GM18951 (cell line): Measurements from ENCODE around the gene CETN2.

Source experiments
- POLR2A ChIP-seq: IDR thresholded peaks from 4 replicates; pipeline ENCODE4 v1.6.1; 2011; ENCODE audit warnings: mild to moderate bottlenecking; ENCODE audit not compliant: insufficient read length, insufficient read depth; ENCODE audit errors: extremely low read depth
- in situ Hi-C: fragments of 300-500 bp; cut with MboI; formaldehyde crosslinking; loops from one replicate; pipeline ENCODE4 v1.12.0; 2022; ENCODE audit warnings: low sequenced_read_pairs, mixed read lengths, inconsistent platforms; ENCODE audit not compliant: unreplicated experiment

CETN2 gene

DNA sequence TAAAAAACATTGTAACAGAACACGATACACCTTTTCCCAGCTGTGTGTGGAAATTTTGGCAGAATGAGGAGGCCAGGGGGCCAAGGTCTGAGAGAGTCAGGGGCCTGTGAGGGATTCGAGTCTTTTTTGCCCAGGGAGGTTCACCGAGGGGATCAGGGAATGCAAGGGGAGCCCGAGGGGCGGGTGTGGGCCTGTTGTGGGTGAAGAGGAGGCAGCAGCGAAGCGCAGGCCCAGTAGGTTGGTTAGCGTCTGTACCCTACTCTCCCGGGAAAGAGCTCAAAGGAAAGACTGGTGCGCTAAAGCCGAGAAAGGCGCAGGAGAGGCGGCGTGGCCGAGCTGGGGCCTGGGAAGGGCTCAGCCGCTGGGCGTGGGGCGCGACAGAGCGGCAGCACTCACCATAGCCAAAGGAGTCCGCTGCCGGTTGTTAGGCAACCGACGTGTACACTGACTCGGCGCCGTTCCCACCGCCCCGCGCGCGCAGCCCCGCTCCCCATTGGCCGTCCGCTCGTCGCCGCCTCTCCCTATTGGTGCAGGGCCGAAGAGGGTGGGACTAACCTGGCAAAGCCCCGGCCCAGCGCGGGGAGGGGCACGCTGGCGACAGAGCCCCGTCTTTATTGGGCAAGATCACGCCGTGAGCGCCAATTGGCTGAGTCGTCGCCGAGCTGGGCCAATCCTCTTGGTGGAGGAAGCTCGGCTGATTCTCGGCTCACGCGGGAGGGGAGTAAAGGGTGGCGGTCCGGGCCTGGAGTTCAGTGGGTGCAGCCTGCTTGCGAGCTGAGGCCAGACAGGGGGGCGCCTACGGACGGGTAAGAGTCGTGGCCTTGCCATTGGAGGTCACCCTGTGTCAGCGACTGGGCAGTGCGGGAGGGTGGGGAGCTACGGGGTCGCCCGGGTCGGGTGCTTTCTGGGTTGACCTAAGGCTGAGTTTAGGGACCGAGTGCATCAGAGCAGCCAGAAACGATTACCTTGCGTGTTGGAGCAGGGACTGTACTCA is at the start of gene CETN2, which contains the start of gene NSDHL:
Gene CETN2 (minus strand): TSS at position 446 of the 994 bp plus-strand sequence. CDS start 47 bp downstream, at position 399.
Gene NSDHL (plus strand): TSS at position 752 of the 994 bp plus-strand sequence. CDS start 15,262 bp downstream, outside the sequence.
- in situ Hi-C loops = no loop called here

DNA sequence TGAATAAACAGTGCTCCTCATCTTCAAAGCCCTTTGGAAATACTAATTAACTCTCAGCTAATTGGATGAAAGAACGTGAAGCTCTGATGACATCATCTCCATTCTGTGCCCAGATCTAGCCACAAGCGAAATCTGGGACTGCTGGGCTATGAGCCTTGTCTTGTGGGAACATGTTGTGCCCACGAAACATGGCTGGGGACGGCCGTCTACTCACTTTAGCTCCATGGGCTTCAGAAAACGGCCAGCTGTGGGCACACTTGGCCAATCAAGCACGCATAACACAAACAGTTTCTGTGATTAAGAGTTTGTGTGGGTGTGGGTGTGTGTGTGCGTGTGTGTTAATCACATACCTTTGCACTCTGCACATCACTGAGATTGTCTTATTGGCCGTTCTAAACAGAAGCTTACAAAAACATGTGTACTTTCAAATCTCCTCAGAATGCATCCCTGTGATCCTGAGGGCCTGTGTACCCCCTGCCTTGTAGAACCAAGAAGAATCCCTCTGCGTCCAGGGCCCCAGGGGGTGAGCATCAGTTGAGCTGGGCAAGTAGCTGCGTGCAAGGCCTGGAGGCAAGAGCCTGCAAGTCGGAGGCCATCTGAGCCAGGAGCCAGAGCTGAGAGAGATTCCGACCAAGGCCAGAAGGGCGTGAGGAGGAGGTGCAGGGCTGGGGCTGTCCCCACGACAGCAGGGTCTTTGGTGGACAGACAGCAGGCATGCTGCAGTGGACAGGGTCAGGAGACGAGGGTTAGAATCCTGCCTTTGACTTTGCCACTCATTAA is 48.6 kb upstream of the CETN2 start:
- TF ChIP-seq POLR2A = no peak
- in situ Hi-C loops = no loop called here

More for the DNA sequence above, at the start of gene CETN2, which contains the start of gene NSDHL:
- peak; percentile 71 for TF ChIP-seq POLR2A

DNA sequence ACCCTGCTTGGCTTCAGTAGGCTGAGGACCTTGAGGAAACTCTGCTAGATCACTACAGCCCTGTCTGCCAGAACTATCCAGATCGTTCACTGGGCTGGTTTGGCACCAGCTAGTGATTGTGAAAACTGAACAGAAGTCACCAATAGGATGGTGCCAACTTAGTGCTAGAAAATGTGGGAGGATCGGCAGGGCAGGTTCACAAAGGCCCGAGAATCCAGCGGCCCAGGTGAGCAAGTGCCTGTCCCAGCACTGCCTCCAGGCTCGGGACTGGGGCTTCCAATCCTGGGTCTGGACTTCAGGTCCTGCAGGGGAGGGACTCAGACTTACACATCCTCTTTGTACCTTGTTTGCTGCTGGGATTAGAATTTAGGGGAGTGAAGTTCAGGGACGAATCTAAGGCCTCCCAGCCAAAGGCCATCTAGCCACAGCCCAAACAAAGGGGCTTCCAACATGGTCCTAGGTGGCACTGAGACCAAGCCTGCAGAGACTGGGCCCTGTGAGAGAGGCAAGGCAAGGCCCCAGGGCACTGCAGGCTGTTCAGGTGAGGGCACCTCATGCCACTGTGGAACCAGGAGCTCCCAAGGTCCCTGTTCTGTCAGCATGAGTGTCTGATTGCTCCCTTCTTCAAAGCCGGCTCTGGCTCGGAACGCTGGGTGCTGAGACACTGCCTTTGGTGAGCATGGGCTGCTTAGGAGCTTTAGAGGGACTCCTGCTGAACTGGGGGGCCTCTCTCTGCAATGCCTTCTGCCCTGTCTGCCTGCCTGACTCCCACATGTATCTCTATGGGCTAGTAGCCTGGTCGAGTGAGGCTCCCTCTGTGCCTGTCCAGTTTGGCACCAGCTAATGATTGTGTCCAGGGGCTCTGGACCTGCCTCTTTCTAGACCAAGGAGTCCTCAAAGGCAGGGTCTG is 46.6 kb upstream of the CETN2 start:
- TF ChIP-seq POLR2A = no peak
- in situ Hi-C loops = no loop called here

DNA sequence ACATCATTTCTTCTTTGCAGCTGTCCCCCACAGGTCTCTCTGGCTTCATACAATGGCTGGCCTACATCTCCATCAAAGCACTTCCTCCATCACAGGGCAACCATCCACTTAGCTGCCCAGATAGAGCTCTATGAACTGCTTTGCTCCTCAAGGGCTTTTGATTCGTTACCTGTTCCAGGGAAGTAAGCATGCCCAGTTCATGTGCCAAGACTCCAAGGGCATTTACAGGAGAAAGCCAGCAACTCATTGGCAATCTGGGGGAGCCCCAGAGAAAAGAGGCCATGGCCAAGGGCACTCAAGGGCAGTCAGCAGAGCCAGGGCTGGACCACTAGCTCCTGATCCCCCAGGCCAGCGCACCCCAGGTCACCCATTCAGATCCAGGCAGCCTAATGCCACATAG is 42.8 kb upstream of the CETN2 start:
- TF ChIP-seq POLR2A = no peak
- in situ Hi-C loops = no loop called here

DNA sequence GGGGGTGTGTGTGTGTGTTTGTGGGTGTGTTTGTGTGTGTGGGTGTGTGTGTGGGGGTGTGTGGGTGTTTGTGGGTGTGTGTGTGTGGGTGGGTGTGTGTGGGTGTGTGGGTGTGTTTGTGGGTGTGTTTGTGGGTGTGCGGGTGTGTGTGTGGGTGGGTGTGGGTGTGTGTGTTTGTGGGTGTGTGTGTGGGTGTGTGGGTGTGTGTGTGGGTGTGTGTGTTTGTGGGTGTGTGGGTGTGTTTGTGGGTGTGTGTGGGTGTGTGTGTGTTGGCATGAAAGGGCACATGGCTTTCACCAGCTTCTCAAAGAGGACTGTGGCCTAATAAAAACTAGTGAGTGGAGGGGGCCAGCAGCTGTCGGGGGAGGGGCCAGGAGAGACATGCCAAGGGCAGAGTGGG is 42.0 kb upstream of the CETN2 start:
- TF ChIP-seq POLR2A = no peak
- in situ Hi-C loops = no loop called here

DNA sequence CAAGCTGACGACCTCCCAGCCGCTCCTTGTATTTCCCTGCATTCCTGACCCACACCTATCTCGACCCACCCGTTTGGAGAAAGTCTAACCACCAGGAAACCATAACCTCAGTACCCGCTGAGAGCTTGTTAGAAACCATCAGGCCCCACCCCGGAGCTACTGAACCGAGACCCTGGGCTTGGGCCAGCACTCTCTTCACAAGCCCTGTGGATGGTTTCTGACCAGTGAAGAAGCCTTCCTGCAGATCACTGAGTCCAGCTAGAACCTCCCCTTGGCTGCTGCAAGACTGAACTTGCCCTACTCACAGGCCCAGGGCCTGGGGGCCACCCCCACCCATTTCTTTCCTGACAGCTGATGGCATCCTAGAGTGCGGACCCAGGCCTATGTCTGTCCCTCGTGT is 40.7 kb upstream of the CETN2 start:
- no peak for TF ChIP-seq POLR2A

DNA sequence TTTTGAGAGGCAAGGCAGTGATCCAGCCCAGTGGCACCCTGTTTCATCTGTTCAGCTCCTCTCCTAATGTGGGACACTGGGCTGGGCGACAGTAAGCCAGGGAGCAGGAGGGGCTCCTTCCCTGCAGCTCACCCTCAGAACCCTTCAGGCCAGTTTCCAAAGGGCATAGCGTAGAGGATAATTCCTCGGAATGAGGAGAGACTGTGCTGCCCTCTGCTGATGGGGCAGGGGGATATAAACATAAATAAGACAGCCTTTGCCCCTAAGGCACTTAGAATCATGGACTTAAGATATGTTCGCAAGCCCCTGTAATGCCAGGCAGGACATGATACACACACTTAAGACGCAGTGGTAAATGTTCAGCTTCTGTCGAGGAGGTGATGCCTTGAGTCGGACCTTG is 39.4 kb upstream of the CETN2 start:
- TF ChIP-seq POLR2A = no peak
- in situ Hi-C loops = no loop called here

More for the DNA sequence above, 40.7 kb upstream of the CETN2 start:
- in situ Hi-C loops = no loop called here

DNA sequence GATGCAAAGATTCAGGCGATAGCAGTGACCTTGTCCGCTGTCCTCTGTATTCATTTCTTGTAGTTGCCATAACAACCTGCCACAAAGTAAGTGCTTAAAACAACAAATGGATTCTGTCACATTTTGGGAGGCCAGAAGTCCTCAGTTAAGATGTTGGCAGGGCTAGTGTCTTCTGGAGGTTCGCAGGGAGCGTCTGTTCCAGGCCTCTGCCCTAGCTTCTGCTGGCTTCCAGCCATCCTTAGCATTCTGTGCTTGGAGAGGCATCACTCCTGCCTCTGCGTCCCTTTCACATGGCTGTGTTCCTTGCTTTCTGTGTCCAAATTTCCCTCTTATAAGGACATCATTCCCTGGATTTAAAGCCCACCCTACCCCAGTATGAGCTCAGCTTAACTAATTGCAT is 35.8 kb upstream of the CETN2 start:
- TF ChIP-seq POLR2A = no peak
- in situ Hi-C loops = no loop called here

DNA sequence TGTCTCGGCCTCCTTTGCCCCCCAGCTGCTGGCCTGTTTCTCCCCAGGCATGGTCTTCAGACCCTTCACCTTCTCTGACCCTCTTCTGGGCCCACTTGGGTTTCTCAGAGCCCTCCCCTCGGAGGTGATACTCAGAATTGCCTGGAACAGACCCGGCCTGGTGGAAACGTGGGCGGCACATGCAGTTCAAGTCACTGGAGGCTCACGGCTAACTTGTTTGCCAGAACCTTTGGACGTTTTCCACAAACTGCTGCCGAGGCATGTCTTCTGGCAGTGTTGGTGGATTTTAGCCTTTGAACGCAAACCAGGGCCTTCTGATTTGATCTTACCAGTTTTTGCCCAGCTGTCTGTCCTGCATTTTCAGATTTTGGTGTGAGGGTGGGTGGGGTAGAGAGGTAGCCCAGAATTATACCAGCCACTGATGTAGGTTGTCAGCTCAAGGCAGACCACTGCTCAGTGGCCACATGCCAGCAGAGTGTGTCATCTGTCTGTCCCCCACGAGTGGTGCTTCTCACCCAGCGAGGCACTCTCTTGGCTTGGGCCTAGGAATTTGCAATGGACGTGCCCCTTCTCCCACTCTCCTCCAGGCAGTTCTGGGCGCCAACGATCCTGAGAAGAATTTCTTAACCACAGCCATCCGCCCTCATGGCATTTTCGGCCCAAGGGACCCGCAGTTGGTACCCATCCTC is 34.8 kb upstream of the CETN2 start:
- in situ Hi-C loops = no loop called here
- no peak for TF ChIP-seq POLR2A

DNA sequence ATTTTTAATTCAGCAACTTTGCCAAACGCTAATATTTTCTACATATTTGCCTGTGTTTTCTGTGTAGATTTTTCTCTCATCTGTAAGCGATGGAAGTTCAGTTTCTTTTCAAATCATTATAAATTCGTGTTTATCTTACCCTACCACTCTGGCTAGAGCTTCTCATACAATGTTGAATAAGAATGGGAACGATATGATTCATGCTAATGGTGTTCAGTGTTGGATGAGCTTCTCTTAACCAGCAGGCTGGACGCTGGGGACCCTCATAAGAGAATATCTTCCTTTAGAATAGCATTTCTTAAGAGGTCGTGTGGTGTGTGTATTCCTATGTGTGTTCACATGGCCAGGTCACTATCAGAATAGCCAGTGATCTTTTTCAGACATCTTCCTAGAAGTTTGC is 31.3 kb upstream of the CETN2 start:
- TF ChIP-seq POLR2A = no peak
- in situ Hi-C loops = no loop called here

DNA sequence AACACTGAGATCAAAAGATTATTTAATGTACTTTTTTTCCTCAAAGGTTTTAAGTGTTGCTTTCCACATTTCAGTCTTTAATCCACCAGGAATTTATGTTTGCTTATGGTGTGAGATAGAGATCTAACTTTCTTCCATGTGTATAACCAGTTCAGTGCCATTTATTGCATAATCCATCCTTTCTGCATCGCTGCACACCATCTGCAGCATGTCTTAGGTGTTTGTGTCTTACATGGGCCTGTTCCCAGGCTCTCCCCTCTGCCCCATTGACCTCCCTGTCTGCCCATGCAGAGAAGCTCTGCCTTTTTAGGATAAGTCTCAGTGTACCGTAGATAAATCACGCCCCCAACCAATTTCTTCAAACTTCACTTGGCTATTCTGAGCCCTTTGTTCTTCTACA is 30.6 kb upstream of the CETN2 start:
- in situ Hi-C loops = no loop called here
- TF ChIP-seq POLR2A = no peak

DNA sequence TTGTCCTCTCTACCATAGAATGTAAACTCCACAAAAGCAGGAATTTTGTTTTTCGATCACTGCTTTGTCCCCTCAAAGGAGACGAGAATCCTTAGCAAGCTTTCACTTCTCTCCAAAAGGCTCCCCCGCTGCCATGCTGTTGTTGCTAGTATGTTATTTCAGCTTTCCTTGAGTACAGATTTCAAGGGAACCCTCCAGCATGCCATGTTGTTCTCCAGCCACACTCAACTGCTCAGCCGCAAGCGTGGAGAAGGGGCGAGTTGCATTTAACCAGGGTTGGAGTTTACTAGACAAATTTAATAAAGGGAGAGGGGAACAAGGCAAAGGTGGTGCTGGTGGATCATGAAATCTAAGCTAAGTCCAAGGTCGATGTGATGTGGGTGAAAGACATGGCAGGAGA is 23.4 kb upstream of the CETN2 start:
- TF ChIP-seq POLR2A = no peak
- in situ Hi-C loops = no loop called here

DNA sequence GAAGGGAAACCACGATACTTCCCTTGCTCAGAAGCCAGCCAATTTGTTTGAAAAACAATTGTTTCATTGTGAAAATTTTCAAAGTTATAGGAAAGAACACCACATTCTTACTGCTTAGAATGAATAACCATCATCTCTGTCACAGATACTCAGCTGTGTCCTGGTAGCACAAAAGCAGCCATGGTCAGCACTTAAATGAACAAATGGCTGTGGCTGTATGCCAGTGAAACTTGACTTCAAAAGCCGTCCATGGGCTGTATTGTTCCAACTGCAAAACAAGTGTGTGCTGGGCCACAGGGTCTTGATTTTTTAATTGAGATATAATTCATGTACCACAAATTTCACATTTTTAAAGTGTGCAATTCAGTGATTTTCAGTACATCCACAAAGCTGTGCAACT is 19.9 kb upstream of the CETN2 start:
- no peak for TF ChIP-seq POLR2A
- in situ Hi-C loops = no loop called here
